ENCODE measurements around the gene FGGY.
"Not testable (repeated sequence)": the region's sequence is repeated elsewhere in the genome, so short reads cannot be mapped to it uniquely, and the experiment has no call there.

The FGGY gene

DNA sequence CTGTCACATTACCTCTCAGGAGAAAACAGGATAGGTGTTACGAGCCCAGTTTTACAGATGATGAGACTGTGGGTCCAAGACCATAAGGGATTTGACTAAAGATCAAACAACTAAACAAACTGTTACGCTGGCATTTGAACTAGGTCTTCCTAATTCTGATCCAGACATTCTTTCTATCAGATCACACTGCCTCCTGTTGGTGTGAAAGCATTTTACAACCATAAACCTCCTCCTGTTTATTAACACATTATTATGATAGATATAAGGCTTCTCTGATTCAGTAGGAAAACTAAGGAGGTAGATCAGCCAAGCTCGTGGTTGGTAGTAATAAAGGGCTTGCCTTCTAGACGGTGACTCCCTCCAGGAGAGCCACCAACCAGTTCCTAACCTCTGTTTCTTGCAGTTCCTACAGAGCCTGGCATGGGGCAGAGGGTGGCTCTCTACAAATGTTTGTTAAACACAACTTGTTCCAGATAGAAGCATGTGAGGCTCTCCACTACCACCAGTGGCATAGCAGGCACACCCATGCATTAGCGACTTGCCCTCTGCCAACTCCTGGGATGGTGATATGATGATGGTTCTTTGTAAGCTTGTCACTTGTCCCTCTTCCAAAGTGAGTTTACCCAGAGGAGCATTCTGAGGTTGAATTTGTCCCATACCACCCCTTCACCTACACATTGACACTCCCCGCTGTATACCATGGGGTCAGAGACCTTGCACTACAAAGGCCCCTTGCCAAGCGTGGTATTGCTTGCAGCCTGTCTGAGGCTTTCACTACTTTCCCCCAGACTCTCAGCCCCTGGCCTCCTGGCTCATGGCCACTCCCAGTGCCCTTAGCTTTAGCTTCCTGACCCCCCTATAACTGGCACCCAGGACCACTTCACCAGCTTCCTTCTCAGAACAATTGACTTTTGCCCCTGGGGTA, 421.4 kb downstream of the FGGY start:
- DNase-seq, result peak; percentile 3

GRCh38 chr1:59718989-59719360, 422.1 kb downstream of the FGGY start:
- no peak for DNase-seq

GRCh38 chr1:59720326-59721115, 423.6 kb downstream of the FGGY start:
- DNase-seq, result no peak

- DNase-seq, result no peak
These were observed 433.4 kb downstream of the FGGY start for GRCh38 chr1:59730302-59730701.

- DNase-seq, result no peak
These were observed 434.0 kb downstream of the FGGY start for GRCh38 chr1:59730759-59731478.

GRCh38 chr1:59731591-59731990, 434.7 kb downstream of the FGGY start:
- no peak for DNase-seq

DNA sequence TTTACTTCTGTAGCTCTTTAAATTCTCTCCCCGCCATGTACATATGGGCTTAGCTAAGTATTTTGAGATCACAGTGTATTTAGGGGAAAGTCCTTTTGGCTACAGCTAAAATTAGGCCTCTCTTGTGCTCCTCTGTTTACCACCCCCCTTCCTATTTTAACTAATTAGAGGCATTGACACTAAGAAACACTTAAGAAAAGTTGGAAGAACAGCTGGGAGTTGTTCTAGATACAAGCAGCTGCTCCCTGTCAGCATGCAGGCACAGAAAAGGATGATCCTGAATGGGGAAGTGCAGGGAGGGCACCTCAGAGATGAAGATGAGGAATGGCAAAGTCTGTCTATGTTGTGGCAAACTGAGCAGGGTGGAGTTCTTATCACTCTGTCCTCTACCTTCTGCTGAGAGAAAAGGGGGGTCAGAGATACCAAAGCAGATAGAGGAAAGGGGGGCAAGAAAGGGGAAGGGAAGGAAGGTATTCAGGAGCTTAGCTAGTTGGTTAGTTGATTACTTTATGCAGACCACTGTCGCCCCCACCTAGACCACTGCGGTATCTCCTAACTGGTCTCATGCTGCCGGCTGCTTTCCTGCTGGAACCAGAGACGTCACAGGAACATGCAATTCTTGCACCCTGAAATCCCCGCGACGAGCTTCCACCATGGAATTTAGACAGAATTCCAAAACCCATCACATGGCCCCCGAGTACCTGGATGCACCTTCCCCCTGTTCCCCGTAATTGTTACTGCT, 435.5 kb downstream of the FGGY start:
- no peak for DNase-seq

- no peak for DNase-seq
These were observed 436.7 kb downstream of the FGGY start for GRCh38 chr1:59733443-59734141.

- not testable (repeated sequence) for DNase-seq
These were observed 439.0 kb downstream of the FGGY start for GRCh38 chr1:59735927-59736326.

DNA sequence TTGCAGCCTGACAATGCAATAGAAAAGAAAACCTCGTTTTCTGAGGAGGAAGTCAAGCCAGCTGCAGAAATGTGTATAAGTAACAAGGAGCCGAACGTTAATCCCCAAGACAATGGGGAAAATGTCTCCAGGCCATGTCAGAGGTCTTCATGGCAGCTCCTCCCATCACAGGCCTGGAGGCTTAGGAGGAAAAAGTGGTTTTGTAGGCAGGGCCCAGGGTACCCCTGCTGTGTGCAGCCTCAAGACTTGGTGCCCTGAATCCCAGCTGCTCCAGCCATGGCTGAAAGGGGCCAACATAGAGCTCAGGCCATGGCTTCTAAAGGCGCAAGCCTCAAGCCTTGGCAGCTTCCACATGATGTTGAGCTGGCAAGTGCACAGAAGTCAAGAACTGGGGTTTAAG, 439.9 kb downstream of the FGGY start:
- no peak for DNase-seq

DNA sequence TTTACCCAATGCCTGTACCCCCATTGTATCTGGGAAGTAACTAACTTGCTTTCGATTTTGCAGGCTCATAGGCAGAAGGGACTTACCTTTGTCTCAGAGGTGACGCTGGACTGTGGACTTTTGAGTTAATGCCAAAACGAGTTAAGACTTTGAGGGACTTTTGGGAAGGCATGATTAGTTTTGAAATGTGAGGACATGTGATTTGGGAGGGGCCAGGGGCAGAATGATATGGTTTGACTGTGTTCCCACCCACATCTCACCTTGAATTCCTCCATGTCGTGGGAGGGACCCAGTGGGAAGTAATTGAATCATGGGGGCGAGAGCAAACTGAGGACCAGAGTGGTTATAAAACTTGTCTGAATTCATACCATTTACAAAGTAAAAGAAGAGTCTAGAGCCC, 440.7 kb downstream of the FGGY start:
- no peak for DNase-seq

- DNase-seq, result peak; percentile 86
These were observed 441.3 kb downstream of the FGGY start for GRCh38 chr1:59738152-59738551.

DNA sequence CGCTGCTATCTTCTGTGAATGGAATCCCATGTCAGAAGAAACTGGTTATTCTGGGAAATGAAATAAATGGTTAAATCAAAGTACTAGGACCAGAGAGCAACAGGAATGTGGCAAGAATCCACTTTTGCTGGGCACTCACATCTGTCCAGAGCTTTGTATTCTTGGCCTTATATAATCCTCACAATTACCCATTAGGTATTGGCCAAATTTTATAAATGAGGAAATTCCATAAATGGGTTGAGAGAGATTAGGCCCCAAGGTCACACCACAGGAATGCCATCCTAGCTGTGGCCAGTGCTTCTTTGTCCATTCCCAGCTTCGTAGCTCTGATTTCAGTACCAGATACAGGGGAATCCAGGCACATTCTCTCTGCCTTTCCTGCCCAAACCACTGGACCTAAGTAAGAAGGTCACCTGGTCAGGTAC, 441.7 kb downstream of the FGGY start:
- no peak for DNase-seq

DNA sequence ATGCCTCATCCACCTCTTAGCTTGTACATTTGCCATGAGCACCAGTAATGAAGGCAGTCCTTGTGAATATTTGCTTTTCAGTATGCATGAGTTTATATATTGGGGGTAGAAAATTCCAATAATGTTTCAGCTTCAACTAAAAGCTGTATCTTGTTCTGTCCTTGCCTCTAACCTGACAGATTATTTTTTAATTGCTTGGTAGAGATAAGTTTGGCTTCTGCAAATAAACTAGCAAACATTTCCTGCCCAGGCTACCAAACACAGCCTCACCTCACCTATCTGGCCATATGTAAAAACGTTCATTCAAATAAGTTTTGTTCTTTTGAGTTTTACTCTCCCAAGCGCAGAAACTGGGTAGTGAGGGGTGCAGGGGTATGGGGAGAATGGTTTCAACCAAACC, 442.2 kb downstream of the FGGY start:
- peak; percentile 18 for DNase-seq

GRCh38 chr1:59742526-59742925, 445.6 kb downstream of the FGGY start:
- no peak for DNase-seq

- no peak for DNase-seq
These were observed 446.6 kb downstream of the FGGY start for GRCh38 chr1:59743324-59744091.

DNA sequence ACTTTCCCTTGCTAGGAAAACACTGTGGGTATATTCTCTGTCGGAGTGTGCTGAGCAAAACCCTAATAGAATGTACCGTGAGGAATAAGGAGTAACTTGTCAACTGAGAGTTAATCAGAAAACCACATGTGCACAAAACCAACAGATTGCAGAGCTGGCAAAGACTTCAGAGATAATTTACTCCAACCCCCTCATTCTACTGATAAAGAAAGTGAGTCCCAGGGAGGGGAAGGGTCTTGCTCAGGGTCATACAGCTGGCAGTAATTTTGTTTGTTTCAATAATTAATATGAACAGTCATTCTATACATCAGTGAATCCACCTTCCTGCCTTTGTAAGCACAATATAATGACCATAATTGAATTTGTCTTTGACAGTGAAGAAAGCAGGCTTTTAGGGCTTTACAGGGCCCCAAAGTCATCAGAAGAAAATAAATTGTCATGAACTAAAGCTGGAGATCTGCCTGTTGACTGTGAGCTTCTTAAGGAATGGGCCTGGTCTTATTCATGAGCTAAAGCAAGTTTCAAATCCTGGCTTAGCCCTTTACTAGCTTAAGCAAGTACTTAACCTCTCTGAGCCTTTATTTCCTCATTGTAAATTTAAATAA, 450.6 kb downstream of the FGGY start:
- DNase-seq, result no peak

DNA sequence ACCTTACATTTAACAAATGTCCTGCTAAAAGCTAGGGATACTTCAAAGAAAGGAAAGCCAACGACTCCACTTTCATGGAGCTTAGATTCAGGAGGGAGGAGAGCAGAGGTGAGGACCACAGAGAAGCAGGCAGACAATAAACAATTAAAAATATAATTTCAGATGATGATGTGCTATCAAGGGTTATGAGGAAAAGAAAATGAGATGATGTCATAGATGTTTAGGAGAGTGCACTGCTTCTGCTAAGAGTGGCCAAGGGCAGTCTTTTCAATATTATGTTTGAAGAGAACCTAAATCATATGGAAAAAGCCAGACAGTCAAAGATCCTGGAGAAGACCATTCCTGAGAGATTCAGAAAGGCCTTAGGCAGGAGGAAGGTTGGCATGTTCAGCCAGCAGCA, 451.2 kb downstream of the FGGY start:
- no peak for DNase-seq

GRCh38 chr1:59750328-59751003, 453.6 kb downstream of the FGGY start:
- DNase-seq, result peak; percentile 39

GRCh38 chr1:59751004-59751395, 454.1 kb downstream of the FGGY start:
- no peak for DNase-seq

Measured in NCI-H526 treated with DMSO at 0.1 percent for 48 hours (cell line).